ENCODE results near the gene PHF20. TPM values are rescaled to one million over a fixed set of nuclear protein-coding genes. Genes with fewer than 3 reads are reported as not detected.

The PHF20 gene
- total RNA-seq, 4 donors from 2014 or later = 16.1 to 92.4 (median 29.3) TPM

DNA sequence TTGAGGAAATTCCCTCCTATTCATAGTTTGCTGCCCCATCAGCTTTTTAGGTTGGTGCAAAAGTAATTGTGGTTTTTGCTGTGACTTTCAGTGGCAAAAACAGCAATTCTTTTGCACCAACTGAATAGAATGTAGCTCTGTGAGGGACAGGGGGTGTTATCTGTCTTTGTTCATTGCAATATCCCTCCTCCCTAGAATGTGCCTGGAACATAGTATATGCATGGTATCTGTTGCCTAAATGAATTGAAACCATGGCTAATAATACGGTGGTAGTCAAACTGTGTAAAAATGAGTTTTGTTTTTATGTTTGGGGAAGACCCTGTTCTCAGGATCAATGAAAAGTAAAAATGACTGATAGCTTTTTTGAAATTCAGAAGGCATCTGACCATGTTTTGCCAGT is 137.4 kb downstream of the PHF20 start:
- Histone ChIP-seq H3K27me3 (no peaks in the 10 kb centered on the region), H3K9me3 (no peaks in the 10 kb centered on the region), H3K36me3 (peaks cover 0 to 22% (median 0%) of the 10 kb centered on the region in 3 donors), H3K27ac (no peak overlapping the region), H3K4me3 (no peak overlapping the region), H3K4me1 (no peaks in the 10 kb centered on the region)
- no peak for TF ChIP-seq POLR2A (IDR thresholded peaks at IDR 0.05)
- TF ChIP-seq, protein P1, sequence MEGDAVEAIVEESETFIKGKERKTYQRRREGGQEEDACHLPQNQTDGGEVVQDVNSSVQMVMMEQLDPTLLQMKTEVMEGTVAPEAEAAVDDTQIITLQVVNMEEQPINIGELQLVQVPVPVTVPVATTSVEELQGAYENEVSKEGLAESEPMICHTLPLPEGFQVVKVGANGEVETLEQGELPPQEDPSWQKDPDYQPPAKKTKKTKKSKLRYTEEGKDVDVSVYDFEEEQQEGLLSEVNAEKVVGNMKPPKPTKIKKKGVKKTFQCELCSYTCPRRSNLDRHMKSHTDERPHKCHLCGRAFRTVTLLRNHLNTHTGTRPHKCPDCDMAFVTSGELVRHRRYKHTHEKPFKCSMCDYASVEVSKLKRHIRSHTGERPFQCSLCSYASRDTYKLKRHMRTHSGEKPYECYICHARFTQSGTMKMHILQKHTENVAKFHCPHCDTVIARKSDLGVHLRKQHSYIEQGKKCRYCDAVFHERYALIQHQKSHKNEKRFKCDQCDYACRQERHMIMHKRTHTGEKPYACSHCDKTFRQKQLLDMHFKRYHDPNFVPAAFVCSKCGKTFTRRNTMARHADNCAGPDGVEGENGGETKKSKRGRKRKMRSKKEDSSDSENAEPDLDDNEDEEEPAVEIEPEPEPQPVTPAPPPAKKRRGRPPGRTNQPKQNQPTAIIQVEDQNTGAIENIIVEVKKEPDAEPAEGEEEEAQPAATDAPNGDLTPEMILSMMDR (IDR thresholded peaks at IDR 0.05) = no peak
- no peak for DNase-seq

DNA sequence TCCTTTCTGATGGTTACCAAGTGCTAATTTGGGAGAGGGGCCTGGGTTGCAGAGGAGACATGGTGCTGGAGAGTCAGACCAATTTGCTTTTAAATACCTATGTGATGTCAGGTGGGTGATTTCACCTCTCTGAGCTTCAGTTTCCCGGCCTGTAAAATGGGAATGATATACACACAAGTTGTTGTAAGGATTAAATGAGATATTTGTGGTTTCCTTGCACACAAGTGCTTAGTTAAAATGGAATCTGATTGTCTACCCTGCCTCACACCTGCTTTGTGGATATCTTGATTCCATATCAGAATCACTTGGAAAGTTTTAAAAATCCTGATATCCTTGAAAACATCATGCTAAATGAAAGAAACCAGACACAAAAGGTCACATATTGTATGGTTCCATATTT is 138.0 kb downstream of the PHF20 start:
- Histone ChIP-seq H3K4me1 (no peaks in the 10 kb centered on the region), H3K4me3 (no peak overlapping the region), H3K27ac (no peak overlapping the region), H3K36me3 (peaks cover 0 to 27% (median 0%) of the 10 kb centered on the region in 3 donors), H3K27me3 (no peaks in the 10 kb centered on the region), H3K9me3 (no peaks in the 10 kb centered on the region)
- no peak for TF ChIP-seq POLR2A (IDR thresholded peaks at IDR 0.05)
- TF ChIP-seq, protein P1 (IDR thresholded peaks at IDR 0.05) = no peak
- DNase-seq = no peak

DNA sequence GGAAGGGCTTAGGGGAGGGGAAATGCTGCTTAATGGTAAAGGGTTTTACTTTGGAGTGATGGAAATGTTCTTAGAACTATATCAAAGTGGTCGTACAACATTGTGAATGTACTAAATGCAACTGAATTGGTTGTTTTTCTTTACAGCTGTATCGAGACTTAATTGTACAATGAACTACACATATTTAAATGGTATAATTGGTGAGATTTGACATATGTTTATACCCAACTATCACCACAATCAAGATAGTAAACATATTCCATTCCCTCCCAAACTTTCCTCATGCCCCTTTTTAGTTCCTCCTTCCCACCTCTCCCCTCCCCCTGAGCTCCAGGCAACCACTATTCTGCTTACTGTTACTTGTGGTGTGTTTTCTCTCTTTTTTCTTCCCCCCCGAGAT is 138.4 kb downstream of the PHF20 start:
- DNase-seq = no peak
- Histone ChIP-seq H3K9me3 (no peaks in the 10 kb centered on the region), H3K4me3 (no peak overlapping the region), H3K27ac (no peak overlapping the region), H3K36me3 (peaks cover 0 to 30% (median 0%) of the 10 kb centered on the region in 3 donors), H3K27me3 (no peaks in the 10 kb centered on the region), H3K4me1 (no peaks in the 10 kb centered on the region)
- TF ChIP-seq POLR2A (IDR thresholded peaks at IDR 0.05) = no peak
- TF ChIP-seq, protein P1 (IDR thresholded peaks at IDR 0.05) = no peak

DNA sequence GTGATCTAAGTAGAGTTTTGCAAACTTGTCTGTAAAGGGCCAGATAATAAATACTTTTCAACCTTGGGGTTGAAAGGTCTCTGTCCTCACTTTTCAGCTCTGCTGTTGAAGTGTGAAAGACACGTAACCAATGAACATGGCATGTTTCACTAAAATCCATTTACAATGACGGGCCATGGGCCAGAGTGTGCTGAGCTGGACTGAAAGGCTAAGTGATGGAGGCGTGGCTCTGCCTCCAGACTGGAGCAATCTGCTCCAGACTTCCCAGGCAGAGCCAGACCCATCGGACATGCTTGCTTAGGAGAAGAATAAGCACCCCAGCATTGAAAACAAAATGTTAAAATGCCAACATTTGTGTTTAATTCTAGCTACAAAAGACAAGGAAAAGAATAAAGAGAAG is 141.1 kb downstream of the PHF20 start:
- TF ChIP-seq, protein P1 (IDR thresholded peaks at IDR 0.05) = no peak
- TF ChIP-seq POLR2A (IDR thresholded peaks at IDR 0.05) = no peak
- no peaks in the 10 kb centered on the region for H3K27me3 ChIP-seq
- H3K4me1 ChIP-seq = no peaks in the 10 kb centered on the region
- H3K4me3 ChIP-seq = no peak overlapping the region
- no peak overlapping the region for H3K27ac ChIP-seq
- no peaks in the 10 kb centered on the region for H3K9me3 ChIP-seq
- peaks cover 0 to 53% (median 0%) of the 10 kb centered on the region in 3 donors for H3K36me3 ChIP-seq
- DNase-seq = no peak

DNA sequence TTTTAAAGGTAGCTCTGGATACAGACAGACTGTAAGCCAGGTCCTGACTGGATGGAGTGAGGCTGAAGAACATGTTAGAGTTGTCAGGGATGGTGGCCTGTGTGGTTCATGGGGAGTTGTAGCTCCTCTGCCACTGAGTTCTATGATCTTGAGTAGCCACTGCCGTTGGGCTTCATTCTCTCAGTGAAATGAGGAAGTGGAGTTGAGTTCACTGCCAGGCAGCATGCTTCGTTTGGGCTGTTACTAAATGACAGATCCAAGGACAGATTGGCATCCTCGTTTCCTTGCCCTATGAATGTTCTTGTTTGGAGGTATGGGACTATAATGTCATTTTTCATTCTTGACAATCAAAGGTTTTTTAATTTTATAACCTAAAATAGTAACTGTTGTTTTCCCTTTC is 145.3 kb downstream of the PHF20 start:
- no peak for DNase-seq
- no peak for TF ChIP-seq POLR2A (IDR thresholded peaks at IDR 0.05)
- TF ChIP-seq, protein P1 (IDR thresholded peaks at IDR 0.05) = no peak
- H3K9me3 ChIP-seq = no peaks in the 10 kb centered on the region
- peaks cover 0 to 88% (median 0%) of the 10 kb centered on the region in 3 donors for H3K36me3 ChIP-seq
- H3K27ac ChIP-seq = no peak overlapping the region
- H3K4me1 ChIP-seq = no peaks in the 10 kb centered on the region
- no peaks in the 10 kb centered on the region for H3K27me3 ChIP-seq
- no peak overlapping the region for H3K4me3 ChIP-seq

DNA sequence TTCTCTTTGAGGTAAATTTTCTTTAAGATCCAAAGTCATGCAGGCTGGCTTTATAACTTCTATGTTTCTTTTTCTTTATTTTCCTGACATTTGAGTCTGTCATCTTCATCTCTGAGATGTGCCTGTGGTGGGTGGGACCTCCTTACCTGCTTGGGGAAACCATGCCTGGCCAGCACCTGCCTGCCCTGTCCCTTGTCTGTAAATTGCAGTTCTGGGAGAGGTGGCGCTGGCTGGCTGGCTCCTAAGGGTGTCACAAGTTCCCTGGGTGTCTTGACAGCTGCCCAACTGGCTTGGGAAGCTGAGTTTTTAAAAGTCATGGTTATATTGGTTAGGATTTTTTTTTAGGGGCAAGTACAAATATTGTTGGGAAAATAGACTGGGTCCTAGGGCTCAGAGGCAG is 146.2 kb downstream of the PHF20 start:
- Histone ChIP-seq H3K27ac (no peak overlapping the region), H3K4me1 (no peaks in the 10 kb centered on the region), H3K27me3 (no peaks in the 10 kb centered on the region), H3K9me3 (no peaks in the 10 kb centered on the region), H3K36me3 (peaks cover 0 to 87% (median 0%) of the 10 kb centered on the region in 3 donors), H3K4me3 (no peak overlapping the region)
- TF ChIP-seq, protein P1 (IDR thresholded peaks at IDR 0.05) = no peak
- TF ChIP-seq POLR2A (IDR thresholded peaks at IDR 0.05) = no peak
- no peak for DNase-seq
